PC-9 (cell line): ENCODE results near the gene PCDHB8. TPM values are rescaled to one million over a fixed set of nuclear protein-coding genes. Genes with fewer than 3 reads are reported as not detected.
A peak's percentile ranks its signal among the peaks of the same experiment; 100 is the strongest.
"Not testable (repeated sequence)": the region's sequence is repeated elsewhere in the genome, so short reads cannot be mapped to it uniquely, and the experiment has no call there.

Experiments used
- BruUV-seq: library from RNA; stranded (reverse); fragments of 400-500 nt; replicated peaks from 2 replicates; lab custom pipeline; 2021; lab: Mats Ljungman, UMichigan
- CTCF ChIA-PET: fragments of 300-600 bp; sonication (Branson Sonifier 250); formaldehyde crosslinking; loops from one replicate; lab custom pipeline; 2022; ENCODE audit warnings: antibody characterized with exemption; lab: Charles Lee
- POLR2A ChIA-PET: fragments of 300-600 bp; sonication (Branson Sonifier 250); formaldehyde crosslinking; loops from one replicate; lab custom pipeline; 2022; ENCODE audit warnings: antibody characterized with exemption; ENCODE audit not compliant: unreplicated experiment; lab: Charles Lee
- DNase-seq, 2 experiments: peaks; one replicate each; pipeline versions ENCODE4 v3.0.0 to v3.0.0-alpha.2; 2015 to 2022; ENCODE audit warnings: mixed read lengths in 1 of 2
- H2AFZ ChIP-seq: fragments of 200-600 bp; sonication (generic); 2 replicates; pipeline ENCODE4 v1.8.1; 2017; ENCODE audit warnings: antibody characterized with exemption
- H3F3A ChIP-seq: fragments of 200-600 bp; sonication (generic); 2 replicates; pipeline ENCODE4 v1.8.1; 2017; ENCODE audit warnings: antibody characterized with exemption, mild to moderate bottlenecking, low read depth; ENCODE audit not compliant: insufficient read depth
- H3K27ac ChIP-seq: fragments of 200-600 bp; sonication (generic); 2 replicates; pipeline ENCODE4 v1.6.1; 2016; ENCODE audit warnings: mixed run types
- H3K27me3 ChIP-seq: fragments of 200-600 bp; sonication (generic); 2 replicates; pipeline ENCODE4 v1.6.1; 2016; ENCODE audit warnings: low read depth, mixed run types; ENCODE audit not compliant: insufficient read depth
- H3K36me3 ChIP-seq: fragments of 200-600 bp; sonication (generic); 2 replicates; pipeline ENCODE4 v1.6.1; 2016; ENCODE audit warnings: low read depth, mixed run types
- H3K4me1 ChIP-seq: fragments of 200-600 bp; sonication (generic); replicated peaks from 2 replicates; pipeline ENCODE4 v1.6.1; 2016; ENCODE audit warnings: mixed run types; ENCODE audit not compliant: insufficient read depth
- H3K4me2 ChIP-seq: fragments of 200-600 bp; sonication (generic); 2 replicates; pipeline ENCODE4 v1.6.1; 2017; ENCODE audit warnings: mixed run types
- H3K4me3 ChIP-seq: fragments of 200-600 bp; sonication (generic); 2 replicates; pipeline ENCODE4 v1.6.1; 2016; ENCODE audit warnings: mixed run types
- H3K79me2 ChIP-seq: fragments of 200-600 bp; sonication (generic); 2 replicates; pipeline ENCODE4 v1.6.1; 2017; ENCODE audit warnings: low read depth, mixed run types
- H3K9me2 ChIP-seq: fragments of 200-600 bp; sonication (generic); 2 replicates; pipeline ENCODE4 v1.8.1; 2017; ENCODE audit warnings: mild to moderate bottlenecking; ENCODE audit not compliant: insufficient read depth
- H3K9me3 ChIP-seq: fragments of 200-600 bp; sonication (generic); 2 replicates; pipeline ENCODE4 v1.8.1; 2016; ENCODE audit warnings: low read depth; ENCODE audit not compliant: insufficient read depth
- H4K20me1 ChIP-seq: fragments of 200-600 bp; sonication (generic); 2 replicates; pipeline ENCODE4 v1.8.1; 2017; ENCODE audit not compliant: insufficient read depth
- intact Hi-C: fragments of 100-400 bp; cut with micrococcal nuclease; formaldehyde crosslinking; loops from one replicate; pipeline ENCODE4 v1.10.0; 2022; ENCODE audit not compliant: unreplicated experiment
- total RNA-seq: library from RNA; stranded (reverse); gene quantifications from 2 replicates; pipeline ENCODE4 v1.2.3, GENCODE V29; 2021
- TF ChIP-seq, protein P1 (sequence below): fragments of 200-600 bp; sonication (generic); conservative IDR thresholded peaks from 2 replicates; pipeline ENCODE4 v1.6.1; 2017; ENCODE audit warnings: mixed run types, antibody characterized with exemption, mild to moderate bottlenecking, moderate library complexity

The PCDHB8 gene
- total RNA-seq, 1 experiment from 2014 or later, result not detected

DNA sequence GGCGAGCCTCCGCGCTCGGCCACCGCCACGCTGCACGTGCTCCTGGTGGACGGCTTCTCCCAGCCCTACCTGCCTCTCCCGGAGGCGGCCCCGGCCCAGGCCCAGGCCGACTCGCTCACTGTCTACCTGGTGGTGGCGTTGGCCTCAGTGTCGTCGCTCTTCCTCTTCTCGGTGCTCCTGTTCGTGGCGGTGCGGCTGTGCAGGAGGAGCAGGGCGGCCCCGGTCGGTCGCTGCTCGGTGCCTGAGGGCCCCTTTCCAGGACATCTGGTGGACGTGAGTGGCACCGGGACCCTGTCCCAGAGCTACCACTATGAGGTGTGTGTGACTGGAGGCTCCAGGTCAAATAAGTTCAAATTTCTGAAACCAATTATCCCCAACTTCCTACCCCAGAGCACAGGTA lies 33.3 kb downstream of the PCDHB8 start:
- H3K9me2 ChIP-seq, H3K27me3 ChIP-seq, CTCF ChIA-PET, BruUV-seq, H3F3A ChIP-seq, H3K4me1 ChIP-seq, H3K4me3 ChIP-seq, H2AFZ ChIP-seq, H3K36me3 ChIP-seq, POLR2A ChIA-PET, DNase-seq, H3K9me3 ChIP-seq, H4K20me1 ChIP-seq, H3K4me2 ChIP-seq, intact Hi-C loops, H3K27ac ChIP-seq, H3K79me2 ChIP-seq: not testable (repeated sequence)

DNA sequence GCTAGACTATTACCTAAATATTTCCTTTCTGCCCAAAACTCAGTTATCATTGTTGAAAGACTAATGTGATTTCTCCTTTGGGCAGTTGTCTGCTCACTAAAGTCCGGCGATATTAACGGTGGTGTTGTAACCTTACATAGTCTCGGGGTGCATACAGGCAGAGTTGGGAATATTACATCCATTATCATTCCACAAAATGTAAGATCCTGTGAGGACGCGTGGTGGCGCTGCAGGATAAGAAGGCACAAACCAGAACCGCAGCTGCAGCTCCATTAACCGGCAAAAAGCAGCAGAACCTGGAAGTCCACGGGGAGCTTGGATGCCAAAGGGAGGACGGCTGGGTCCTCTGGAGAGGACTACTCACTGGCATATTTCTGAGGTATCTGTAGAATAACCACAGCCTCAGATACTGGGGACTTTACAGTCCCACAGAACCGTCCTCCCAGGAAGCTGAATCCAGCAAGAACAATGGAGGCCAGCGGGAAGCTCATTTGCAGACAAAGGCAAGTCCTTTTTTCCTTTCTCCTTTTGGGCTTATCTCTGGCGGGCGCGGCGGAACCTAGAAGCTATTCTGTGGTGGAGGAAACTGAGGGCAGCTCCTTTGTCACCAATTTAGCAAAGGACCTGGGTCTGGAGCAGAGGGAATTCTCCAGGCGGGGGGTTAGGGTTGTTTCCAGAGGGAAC lies 36.2 kb downstream of the PCDHB8 start, which contains the start of gene PCDHB13:
Gene PCDHB13 (plus strand): TSS at position 264 of the 684 bp plus-strand sequence. CDS start 205 bp downstream, at position 469.
- H3K27me3 ChIP-seq, H3K4me3 ChIP-seq, H3K79me2 ChIP-seq, H3K9me2 ChIP-seq, H2AFZ ChIP-seq, H4K20me1 ChIP-seq, CTCF ChIA-PET, BruUV-seq, intact Hi-C loops, H3F3A ChIP-seq, H3K27ac ChIP-seq, H3K4me1 ChIP-seq, POLR2A ChIA-PET, H3K9me3 ChIP-seq, H3K36me3 ChIP-seq, H3K4me2 ChIP-seq: not testable (repeated sequence)
- TF ChIP-seq, protein P1, sequence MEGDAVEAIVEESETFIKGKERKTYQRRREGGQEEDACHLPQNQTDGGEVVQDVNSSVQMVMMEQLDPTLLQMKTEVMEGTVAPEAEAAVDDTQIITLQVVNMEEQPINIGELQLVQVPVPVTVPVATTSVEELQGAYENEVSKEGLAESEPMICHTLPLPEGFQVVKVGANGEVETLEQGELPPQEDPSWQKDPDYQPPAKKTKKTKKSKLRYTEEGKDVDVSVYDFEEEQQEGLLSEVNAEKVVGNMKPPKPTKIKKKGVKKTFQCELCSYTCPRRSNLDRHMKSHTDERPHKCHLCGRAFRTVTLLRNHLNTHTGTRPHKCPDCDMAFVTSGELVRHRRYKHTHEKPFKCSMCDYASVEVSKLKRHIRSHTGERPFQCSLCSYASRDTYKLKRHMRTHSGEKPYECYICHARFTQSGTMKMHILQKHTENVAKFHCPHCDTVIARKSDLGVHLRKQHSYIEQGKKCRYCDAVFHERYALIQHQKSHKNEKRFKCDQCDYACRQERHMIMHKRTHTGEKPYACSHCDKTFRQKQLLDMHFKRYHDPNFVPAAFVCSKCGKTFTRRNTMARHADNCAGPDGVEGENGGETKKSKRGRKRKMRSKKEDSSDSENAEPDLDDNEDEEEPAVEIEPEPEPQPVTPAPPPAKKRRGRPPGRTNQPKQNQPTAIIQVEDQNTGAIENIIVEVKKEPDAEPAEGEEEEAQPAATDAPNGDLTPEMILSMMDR, result peak; percentile 49
- peak in 1 of 2 experiments; percentile 9 for DNase-seq

DNA sequence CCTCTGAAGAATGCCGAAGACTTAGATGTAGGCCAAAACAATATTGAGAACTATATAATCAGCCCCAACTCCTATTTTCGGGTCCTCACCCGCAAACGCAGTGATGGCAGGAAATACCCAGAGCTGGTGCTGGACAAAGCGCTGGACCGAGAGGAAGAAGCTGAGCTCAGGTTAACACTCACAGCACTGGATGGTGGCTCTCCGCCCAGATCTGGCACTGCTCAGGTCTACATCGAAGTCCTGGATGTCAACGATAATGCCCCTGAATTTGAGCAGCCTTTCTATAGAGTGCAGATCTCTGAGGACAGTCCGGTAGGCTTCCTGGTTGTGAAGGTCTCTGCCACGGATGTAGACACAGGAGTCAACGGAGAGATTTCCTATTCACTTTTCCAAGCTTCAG lies 37.0 kb downstream of the PCDHB8 start:
- H3K79me2 ChIP-seq, DNase-seq, H3F3A ChIP-seq, CTCF ChIA-PET, H3K4me3 ChIP-seq, BruUV-seq, intact Hi-C loops, H3K27me3 ChIP-seq, H4K20me1 ChIP-seq, H3K4me2 ChIP-seq, H3K27ac ChIP-seq, H3K4me1 ChIP-seq, H2AFZ ChIP-seq, H3K9me2 ChIP-seq, H3K36me3 ChIP-seq, POLR2A ChIA-PET, H3K9me3 ChIP-seq: not testable (repeated sequence)

DNA sequence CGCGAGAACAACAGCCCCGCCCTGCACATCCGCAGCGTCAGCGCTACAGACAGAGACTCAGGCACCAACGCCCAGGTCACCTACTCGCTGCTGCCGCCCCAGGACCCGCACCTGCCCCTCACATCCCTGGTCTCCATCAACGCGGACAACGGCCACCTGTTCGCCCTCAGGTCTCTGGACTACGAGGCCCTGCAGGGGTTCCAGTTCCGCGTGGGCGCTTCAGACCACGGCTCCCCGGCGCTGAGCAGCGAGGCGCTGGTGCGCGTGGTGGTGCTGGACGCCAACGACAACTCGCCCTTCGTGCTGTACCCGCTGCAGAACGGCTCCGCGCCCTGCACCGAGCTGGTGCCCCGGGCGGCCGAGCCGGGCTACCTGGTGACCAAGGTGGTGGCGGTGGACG lies 37.9 kb downstream of the PCDHB8 start:
- H3K79me2 ChIP-seq, H3F3A ChIP-seq, H3K27ac ChIP-seq, CTCF ChIA-PET, H3K9me2 ChIP-seq, intact Hi-C loops, H4K20me1 ChIP-seq, H3K27me3 ChIP-seq, H3K4me2 ChIP-seq, H3K36me3 ChIP-seq, H3K9me3 ChIP-seq, DNase-seq, BruUV-seq, H3K4me1 ChIP-seq, H3K4me3 ChIP-seq, POLR2A ChIA-PET, H2AFZ ChIP-seq: not testable (repeated sequence)

DNA sequence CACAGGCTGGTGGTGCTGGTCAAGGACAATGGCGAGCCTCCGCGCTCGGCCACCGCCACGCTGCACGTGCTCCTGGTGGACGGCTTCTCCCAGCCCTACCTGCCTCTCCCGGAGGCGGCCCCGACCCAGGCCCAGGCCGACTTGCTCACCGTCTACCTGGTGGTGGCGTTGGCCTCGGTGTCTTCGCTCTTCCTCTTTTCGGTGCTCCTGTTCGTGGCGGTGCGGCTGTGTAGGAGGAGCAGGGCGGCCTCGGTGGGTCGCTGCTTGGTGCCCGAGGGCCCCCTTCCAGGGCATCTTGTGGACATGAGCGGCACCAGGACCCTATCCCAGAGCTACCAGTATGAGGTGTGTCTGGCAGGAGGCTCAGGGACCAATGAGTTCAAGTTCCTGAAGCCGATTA lies 38.4 kb downstream of the PCDHB8 start:
- H3K4me3 ChIP-seq, H3K27ac ChIP-seq, CTCF ChIA-PET, H3K36me3 ChIP-seq, DNase-seq, H3F3A ChIP-seq, intact Hi-C loops, BruUV-seq, H2AFZ ChIP-seq, POLR2A ChIA-PET, H3K4me2 ChIP-seq, H3K79me2 ChIP-seq, H4K20me1 ChIP-seq, H3K4me1 ChIP-seq, H3K9me2 ChIP-seq, H3K9me3 ChIP-seq, H3K27me3 ChIP-seq: not testable (repeated sequence)
